NCI-H69 (cell line): Measurements from ENCODE around the gene TCFL5.
A peak's percentile ranks its signal among the peaks of the same experiment; 100 is the strongest.

ENCODE experiments used
- DNase-seq: peaks from one replicate; lab custom pipeline; 2025; lab: John Stamatoyannopoulos, UW

TCFL5 gene

DNA sequence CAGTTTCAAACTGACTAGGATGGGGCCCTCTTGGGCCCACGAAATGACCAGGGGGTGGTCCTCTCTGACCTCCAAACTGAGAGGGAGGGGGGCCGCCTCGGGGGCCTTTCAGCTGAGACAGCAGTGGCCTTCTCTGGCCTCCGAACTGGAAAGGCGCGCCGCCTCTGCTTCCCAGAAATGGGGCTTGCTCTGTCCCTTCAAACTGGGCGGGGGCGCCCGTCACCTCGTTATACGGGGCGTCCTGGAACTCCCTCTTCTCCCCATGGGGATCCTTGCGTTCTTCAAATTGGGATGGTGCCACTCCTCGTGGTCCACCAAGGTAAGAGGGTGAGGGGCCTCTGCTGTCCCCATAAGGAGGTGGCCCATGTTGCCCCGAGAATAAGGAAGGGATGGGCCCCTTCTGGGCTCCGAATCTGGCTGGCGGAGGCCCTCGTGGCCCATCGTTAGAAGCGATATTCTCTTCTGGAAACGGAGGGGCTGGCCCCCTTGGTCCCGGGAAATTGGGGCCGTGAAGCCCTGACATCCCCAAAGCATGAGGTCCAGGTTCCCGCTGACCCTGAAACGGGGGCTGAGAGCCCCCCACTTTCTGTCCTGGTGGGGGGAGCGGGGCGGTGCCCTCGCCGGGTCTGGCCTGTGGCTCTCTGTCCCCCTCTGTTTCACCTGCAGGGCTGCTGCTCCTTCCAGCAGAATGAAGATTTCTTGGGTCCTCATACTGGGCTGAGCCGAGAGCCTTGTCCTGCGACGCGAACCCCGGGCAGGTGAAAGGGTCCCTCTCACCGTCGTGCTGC is 18.7 kb upstream of the TCFL5 start:
- DNase-seq, result no peak

DNA sequence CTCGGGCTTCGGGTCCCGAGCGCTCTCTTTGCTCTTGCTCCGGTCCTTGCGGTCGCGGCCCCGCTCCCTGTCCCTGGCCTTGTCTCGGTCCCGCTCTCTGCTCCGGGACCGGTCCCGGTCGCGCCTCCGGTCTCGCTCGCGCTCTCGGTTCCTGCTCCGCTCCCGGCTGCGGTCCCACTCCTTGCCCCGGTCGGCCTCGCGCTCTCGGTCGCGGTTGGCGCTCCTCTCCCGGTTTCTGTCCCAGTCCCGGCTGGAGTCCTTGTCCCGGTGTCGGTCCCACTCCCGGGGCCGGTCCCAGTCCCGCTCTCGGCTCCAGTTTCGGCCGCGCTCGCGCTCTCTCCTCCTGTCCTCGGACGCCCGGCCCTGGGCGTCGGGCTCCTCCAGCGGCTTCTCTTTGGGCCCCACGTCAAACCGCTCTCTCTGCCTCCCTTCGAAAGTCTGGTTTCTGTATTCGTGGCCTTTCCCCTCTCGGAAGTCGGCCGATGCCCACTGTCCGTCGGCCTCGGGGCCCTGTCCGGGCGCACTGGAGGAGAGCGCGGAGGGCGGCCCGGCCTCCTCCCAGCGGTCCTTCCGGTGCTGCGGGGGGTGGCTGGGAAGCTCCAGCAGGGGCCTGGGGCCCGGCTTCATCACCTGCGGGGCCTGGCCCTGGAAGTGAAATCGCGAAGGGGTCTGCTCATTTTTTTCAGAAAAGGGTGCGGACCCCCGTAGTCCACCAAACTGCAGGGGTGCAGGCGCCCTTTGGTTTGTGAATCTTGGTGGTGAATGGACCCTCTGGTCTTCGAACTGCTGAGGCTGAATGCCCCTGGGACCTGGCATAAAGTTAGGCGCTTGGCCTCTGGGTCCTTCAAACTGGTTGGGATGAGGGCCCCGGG is 17.9 kb upstream of the TCFL5 start:
- no peak for DNase-seq

GRCh38 chr20:62878244-62879038 is 16.8 kb upstream of the TCFL5 start:
- DNase-seq, result no peak

DNA sequence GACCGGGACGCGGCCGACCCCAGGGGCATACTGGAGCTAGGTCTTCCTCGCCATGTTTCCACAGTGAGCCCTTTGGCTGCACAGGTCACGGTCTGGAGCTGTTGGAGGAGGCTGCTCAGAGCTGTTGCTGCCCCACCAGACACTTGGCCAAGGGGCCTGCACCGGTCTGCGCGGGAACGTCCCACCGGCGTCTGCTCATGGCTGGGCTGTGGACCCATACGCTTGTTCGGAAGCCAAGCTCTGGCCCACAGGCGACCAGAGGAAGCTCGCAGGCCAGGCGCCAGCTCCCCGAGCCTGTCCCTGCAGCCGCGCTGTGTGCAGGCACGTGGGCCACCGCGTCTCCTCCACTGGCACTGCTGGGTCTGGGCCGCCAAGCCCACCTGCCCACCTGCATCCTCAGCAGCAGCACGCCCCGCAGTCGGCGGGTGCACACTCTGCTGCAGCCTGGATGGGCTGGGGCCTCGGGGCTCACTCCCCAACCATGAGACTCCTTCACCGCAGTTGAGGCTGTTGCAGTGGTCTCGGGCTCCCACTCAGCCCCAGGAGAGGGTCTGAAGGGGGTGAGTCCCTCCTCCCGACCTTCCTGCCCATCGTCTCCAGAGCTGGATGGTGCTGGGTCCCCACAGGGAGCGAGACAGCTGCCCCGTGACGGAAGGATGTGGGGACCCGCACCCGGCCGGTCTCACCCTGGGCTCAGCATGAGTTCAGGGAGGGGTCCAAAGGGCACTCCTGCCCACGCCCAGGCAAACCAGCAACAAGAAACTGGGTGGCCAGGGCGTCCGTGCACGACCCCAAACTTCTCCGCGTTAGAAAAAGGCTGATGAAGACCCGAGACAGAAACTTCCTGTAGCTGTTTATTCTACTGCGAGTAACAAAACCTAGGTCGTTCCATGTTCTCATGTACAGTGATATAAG is 15.5 kb upstream of the TCFL5 start:
- no peak for DNase-seq

GRCh38 chr20:62876501-62876901 is 14.9 kb upstream of the TCFL5 start:
- DNase-seq, result no peak

GRCh38 chr20:62875419-62876361 is 14.1 kb upstream of the TCFL5 start:
- peak; percentile 86 for DNase-seq

DNA sequence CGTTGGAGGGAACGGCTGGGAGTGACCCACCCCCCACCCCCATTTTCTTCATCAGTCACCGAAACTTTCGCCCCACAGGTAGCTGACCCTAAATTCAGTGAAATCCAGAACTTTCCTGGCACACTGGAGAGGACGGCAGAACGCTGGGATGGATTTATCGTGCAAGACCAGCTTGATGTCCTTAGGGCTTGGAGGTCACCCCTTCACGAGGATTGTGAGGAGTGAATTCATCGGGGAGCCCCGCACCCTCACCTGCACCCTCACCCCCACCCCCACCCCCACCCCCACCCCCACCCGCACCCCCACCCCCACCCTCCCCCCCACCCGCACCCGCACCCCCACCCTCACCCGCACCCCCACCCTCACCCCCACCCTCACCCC is 13.3 kb upstream of the TCFL5 start:
- peak; percentile 11 for DNase-seq

GRCh38 chr20:62873681-62874031 is 12.0 kb upstream of the TCFL5 start:
- peak; percentile 42 for DNase-seq

- no peak for DNase-seq
These were observed 11.7 kb upstream of the TCFL5 start for GRCh38 chr20:62873280-62873679.

GRCh38 chr20:62872862-62873261 is 11.2 kb upstream of the TCFL5 start:
- no peak for DNase-seq

DNA sequence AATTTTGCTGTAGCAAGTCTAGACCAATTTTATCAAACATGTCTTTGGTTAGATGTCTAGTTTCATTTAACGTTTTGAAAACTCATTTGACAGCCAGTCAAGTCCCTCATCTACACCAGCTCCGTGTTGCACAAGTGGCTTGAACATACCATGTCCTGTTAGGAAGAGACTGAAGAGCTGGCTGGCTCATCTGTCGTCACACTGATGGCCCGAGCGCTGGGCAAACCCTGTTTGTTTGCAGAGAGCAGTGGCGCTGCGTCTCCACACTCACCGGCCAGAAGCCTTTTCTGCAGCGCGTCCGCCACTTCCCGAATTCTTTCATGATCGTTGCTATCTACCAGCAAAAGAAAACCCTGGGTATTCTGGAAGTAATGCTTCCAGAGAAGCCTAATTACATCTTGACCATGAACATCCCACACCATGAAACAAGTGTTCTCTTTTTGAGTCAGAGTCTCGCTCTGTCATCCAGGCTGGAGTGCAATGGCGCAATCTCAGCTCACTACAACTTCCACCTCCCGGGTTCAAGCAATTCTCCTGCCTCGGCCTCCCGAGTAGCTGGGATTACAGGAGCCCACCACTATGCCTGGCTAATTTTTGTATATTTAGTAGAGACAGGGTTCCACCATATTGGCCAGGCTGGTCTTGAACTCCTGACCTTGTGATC is 10.7 kb upstream of the TCFL5 start:
- DNase-seq, result peak; percentile 7

DNA sequence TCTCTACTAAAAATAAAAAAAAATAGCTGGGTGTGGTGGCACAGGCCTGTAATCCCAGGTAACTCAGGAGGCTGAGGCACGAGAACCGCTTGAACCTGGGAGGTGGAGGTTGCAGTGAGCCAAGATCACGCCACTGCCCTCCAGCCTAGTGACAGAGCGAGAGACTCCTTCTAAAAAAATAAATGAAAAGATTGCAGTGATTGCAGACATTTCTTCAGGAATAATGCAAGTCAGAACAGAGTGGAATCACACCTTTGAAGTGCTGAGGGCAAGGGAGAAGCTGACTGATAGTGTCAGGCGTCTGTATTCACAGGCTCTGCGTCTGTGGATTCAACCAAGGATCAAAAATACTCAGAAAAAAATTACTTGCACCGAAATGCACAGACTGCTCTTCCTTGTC is 2.6 kb upstream of the TCFL5 start:
- no peak for DNase-seq

- DNase-seq, result peak; percentile 53
These were observed 514 bp downstream of the TCFL5 start for GRCh38 chr20:62860924-62861691.

DNA sequence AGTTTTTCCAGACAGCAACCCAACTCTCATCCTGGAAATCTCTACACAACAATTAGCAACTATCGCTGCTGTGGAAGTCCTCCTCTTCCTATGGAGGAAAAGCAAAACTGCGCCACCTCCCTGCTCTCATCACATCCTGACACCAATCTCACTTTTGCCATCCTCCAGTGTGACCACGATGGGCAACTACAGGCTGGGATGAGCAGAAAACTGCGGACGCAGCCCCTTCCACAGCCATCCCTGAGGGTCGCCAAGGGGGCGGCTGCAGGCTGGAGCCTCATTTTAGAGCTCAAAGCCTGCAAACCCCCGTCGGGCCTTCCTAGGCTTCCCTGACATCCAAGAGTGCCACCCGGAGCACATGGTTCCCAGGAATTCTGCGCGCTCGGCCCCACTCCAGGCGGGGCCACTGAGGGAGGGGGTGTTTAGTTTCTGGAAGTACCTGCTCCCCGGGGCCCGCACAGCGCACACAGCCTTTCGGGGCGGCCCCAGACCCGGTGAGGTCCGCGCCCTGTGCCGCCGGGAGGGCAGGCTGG is 1.2 kb downstream of the TCFL5 start:
- DNase-seq, result peak; percentile 32

DNA sequence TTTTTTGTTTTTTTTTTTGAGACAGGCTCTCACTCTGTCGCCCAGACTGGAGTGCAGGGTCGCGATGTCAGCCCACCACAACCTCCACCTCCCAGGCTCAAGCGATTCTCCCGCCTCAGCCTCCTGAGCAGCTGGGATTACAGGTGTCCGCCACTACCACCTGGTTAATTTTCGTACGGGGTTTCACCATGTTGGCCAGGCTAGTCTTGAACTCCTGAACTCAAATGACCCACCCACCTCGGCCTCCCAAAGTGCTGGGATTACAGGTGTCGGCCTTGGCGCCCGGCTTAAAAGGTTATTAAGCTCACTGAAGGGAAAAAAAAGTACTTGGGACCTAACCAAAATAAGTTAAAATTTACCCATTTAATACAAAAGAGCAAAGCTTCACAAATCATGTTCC is 1.9 kb downstream of the TCFL5 start:
- DNase-seq, result no peak

- no peak for DNase-seq
These were observed 3.4 kb downstream of the TCFL5 start for GRCh38 chr20:62858058-62858830.

DNA sequence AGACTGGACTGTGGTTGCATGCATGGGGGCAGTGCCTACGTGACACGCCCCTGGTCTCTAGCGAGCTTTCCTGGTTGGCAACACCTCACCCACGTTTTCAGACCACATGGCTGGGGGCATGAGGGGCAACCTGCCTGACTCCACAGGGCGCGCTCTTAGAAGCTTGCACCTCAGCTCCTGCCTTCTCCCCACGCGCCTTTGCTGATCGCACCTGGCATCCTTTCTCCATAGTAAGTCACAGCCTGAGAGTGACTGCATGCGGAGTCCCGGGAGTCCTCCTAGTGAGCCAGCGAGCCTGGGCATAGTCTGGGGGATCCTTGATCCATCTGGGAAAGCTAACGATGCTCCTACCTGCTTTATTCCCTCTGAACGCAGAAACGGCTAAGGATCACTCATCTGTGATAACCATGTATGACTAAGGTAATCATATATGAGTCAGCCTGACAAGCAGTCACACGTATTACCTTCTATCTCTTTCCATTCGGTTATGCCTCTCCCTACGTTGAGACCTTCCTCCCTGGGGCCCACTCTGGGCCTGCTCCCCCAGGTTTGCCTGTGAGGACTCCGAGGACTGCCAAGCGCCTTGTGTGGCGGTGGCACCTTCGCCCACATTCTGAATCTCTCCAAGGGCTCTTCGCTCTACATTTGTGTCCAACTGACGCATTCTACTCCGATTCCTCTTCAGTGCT is 4.5 kb downstream of the TCFL5 start:
- no peak for DNase-seq
